Esophagus muscularis mucosa (tissue), 4 donors: Measurements from ENCODE around the gene LMO7. TPM values are rescaled to one million over a fixed set of nuclear protein-coding genes. Genes with fewer than 3 reads are reported as not detected.

Source experiments
- DNase-seq: peaks from one replicate; pipeline ENCODE4 v3.0.0-alpha.2; 2017; ENCODE audit errors: extremely low spot score
- H3K27ac ChIP-seq, 4 donors: fragments of 200-600 bp; sonication (generic); replicated peaks in 1 of 4; 1 replicate in 3 of 4; 2 replicates in 1 of 4; pipeline ENCODE4 v1.5.1; 2016 to 2019; ENCODE audit warnings: mild to moderate bottlenecking in 1 of 4
- H3K27me3 ChIP-seq, 4 donors: fragments of 200-600 bp; sonication (generic); one replicate each; pipeline versions ENCODE4 v1.5.1 to v1.6.0; 2016 to 2019
- H3K36me3 ChIP-seq, 4 donors: fragments of 200-600 bp; sonication (generic); one replicate each; pipeline ENCODE4 v1.5.1; 2016 to 2019
- H3K4me1 ChIP-seq, 4 donors: fragments of 200-600 bp; sonication (generic); one replicate each; pipeline ENCODE4 v1.5.1; 2016 to 2019
- H3K4me3 ChIP-seq, 4 donors: fragments of 200-600 bp; sonication (generic); 1 replicate in 2 of 4; 2 replicates in 2 of 4; pipeline ENCODE4 v1.5.1; 2016 to 2019; ENCODE audit warnings: mild to moderate bottlenecking in 4 of 4, moderate library complexity in 1 of 4
- H3K9me3 ChIP-seq, 4 donors: fragments of 200-600 bp; sonication (generic); 1 replicate in 3 of 4; 2 replicates in 1 of 4; pipeline ENCODE4 v1.5.1; 2016 to 2019
- CTCF ChIP-seq, 3 experiments: fragments of 200-600 bp in 2 of 3; fragments of 450-650 bp in 1 of 3; sonication (generic) in 2 of 3; IDR thresholded peaks; one replicate each; pipeline ENCODE4 v1.5.1; 2017 to 2019; ENCODE audit warnings: antibody characterized with exemption in 3 of 3, mild to moderate bottlenecking in 2 of 3, moderate library complexity in 1 of 3
- EP300 ChIP-seq: sonication (generic); formaldehyde crosslinking; IDR thresholded peaks from one replicate; pipeline ENCODE4 v1.6.1; 2017; ENCODE audit warnings: antibody characterized with exemption
- POLR2A ChIP-seq: fragments of 450-650 bp; IDR thresholded peaks from one replicate; pipeline ENCODE4 v1.6.1; 2017; ENCODE audit warnings: antibody characterized with exemption, moderate library complexity, mild to moderate bottlenecking, low read depth
- POLR2AphosphoS5 ChIP-seq, 2 donors: sonication (generic); formaldehyde crosslinking; IDR thresholded peaks; one replicate each; pipeline ENCODE4 v1.6.1; 2017; ENCODE audit warnings: antibody characterized with exemption in 2 of 2
- WGBS: methylation state at CpG from one replicate; pipeline ENCODE4 v1.1.5; 2018; 5-methylcytosine and 5-hydroxymethylcytosine counted together
- intact Hi-C: fragments of 100-400 bp; cut with DNase I; formaldehyde crosslinking; loops from one replicate; pipeline ENCODE4 v1.15.1; 2023
- total RNA-seq, 4 donors: library from RNA; depleted of rRNA; stranded (reverse); fragments of >200 nt; gene quantifications; one replicate each; pipeline versions ENCODE4 v1.1.0 to v1.2.1, GENCODE V29; 2016

Gene LMO7
- total RNA-seq, 4 donors from 2014 or later, result 11.4 to 17.8 (median 14.7) TPM

DNA sequence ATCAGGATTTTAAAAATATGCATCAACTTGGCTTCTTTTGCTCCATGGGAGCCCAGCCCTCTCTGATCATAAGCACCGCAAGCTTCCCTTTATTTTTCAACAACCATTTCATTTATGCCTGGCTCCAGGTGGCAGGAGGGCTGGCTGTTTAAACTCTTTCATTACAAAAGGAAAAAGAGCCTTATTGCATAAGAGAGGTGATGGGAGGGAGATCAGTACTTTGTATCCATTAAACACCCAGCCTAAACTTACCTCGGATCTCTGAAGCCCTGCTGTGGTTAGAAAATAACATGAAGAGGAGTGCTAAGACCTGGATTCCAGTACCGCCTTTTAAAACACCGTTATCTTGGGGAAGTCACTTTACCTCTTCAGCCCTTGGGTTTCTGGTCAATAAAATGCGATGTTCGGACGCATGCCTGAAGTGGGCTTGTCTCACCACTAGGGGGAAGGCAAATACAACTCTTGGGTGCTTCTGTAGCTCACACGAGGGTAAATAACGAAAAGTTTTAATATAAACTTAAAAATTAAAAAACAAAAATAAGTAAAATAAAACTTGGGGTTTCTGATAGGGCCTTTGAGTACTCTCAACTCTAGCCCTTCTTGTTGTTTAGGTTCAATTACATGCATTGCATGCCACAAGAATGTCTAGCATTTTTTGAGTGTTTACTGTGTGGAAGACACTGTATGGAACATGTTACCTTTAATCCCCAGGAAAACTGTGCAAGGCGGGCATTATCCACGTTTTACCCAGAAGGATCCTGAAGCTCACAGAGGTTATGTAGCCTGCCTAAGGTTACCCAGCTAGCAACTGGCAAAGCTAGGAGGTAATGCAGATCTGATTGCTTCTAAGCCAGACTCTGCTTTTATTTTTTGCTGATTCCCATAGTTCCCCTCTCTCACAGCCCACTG lies 240.3 kb downstream of the LMO7 start:
- Histone ChIP-seq H3K36me3 (no peaks in the 10 kb centered on the region), H3K4me3 (no peak overlapping the region), H3K27ac (no peak overlapping the region), H3K4me1 (peaks cover 0 to 19% (median 16%) of the 10 kb centered on the region in 4 donors), H3K27me3 (no peaks in the 10 kb centered on the region), H3K9me3 (no peaks in the 10 kb centered on the region)
- intact Hi-C loops, result loop anchor here (10.0 kb wide), 2 partner anchors 458 to 508 kb away; no protein-coding TSS in a partner anchor
- TF ChIP-seq POLR2A (no peak), CTCF (IDR thresholded peaks at IDR 0.05) (peak; percentile 84 to 96 (median 88)), EP300 (no peak), POLR2AphosphoS5 (IDR thresholded peaks at IDR 0.05) (peak in 1 of 2 donors; percentile 24)
- DNase-seq, result no peak
- 24% methylated on average over 11 of the region's 11 CpGs for WGBS

- no peaks in the 10 kb centered on the region for H3K27me3 ChIP-seq
- DNase-seq, result no peak
- peaks cover 0 to 18% (median 16%) of the 10 kb centered on the region in 4 donors for H3K4me1 ChIP-seq
- no peak overlapping the region for H3K4me3 ChIP-seq
- WGBS, result 95% methylated on average over 3 of the region's 3 CpGs
- TF ChIP-seq POLR2A, result no peak
- TF ChIP-seq CTCF (IDR thresholded peaks at IDR 0.05), result no peak
- TF ChIP-seq EP300, result no peak
- no peak for TF ChIP-seq POLR2AphosphoS5 (IDR thresholded peaks at IDR 0.05)
- H3K36me3 ChIP-seq, result no peaks in the 10 kb centered on the region
- no peaks in the 10 kb centered on the region for H3K9me3 ChIP-seq
- intact Hi-C loops, result loop anchor here (10.0 kb wide), 2 partner anchors 458 to 508 kb away; no protein-coding TSS in a partner anchor
- H3K27ac ChIP-seq, result no peak overlapping the region
These were observed 240.9 kb downstream of the LMO7 start for GRCh38 chr13:75877071-75877470.

GRCh38 chr13:75879656-75880055 lies 243.5 kb downstream of the LMO7 start:
- H3K4me1 ChIP-seq, result peaks cover 0 to 18% (median 16%) of the 10 kb centered on the region in 4 donors
- 90% methylated on average over 4 of the region's 4 CpGs for WGBS
- H3K36me3 ChIP-seq, result no peaks in the 10 kb centered on the region
- H3K9me3 ChIP-seq, result no peaks in the 10 kb centered on the region
- DNase-seq, result no peak
- intact Hi-C loops, result loop anchor here (10.0 kb wide), 2 partner anchors 455 to 505 kb away; no protein-coding TSS in a partner anchor
- no peaks in the 10 kb centered on the region for H3K27me3 ChIP-seq
- no peak for TF ChIP-seq POLR2AphosphoS5 (IDR thresholded peaks at IDR 0.05)
- TF ChIP-seq POLR2A, result no peak
- no peak for TF ChIP-seq CTCF (IDR thresholded peaks at IDR 0.05)
- TF ChIP-seq EP300, result no peak
- no peak overlapping the region for H3K27ac ChIP-seq
- H3K4me3 ChIP-seq, result no peak overlapping the region

DNA sequence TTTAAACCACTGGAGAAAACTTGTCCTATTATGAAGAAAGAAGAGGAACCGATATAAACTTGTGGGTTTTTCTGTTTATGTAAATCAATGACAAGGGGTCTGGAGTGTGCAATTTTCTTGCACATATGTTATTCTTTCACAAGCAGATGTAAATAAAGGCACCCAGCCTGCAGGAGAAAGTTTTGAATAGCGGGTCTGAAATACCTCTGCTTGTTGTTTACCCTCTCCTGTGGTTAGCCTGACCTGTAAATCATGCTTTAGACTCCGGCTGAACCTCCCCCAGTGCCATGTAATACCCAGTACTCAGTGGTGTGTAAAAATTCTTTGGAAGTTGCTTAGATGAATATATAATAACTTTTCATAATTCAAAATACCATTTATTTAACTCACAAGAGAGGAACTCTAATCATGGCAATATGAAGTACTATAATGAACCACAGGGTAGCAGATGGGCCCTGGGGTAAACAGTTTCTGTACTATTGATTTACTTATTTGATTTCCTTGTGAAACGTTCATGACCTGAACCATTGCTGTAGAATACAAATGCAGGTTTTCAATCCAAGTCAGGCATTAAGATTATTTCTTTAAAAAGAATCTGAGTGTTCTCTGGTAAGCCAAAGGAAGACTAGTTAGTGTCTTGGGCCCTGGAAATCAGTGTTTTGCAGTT lies 245.1 kb downstream of the LMO7 start:
- WGBS, result 68% methylated on average over 4 of the region's 4 CpGs
- no peak for TF ChIP-seq POLR2AphosphoS5 (IDR thresholded peaks at IDR 0.05)
- TF ChIP-seq CTCF (IDR thresholded peaks at IDR 0.05), result no peak
- TF ChIP-seq EP300, result no peak
- no peak for TF ChIP-seq POLR2A
- H3K9me3 ChIP-seq, result no peaks in the 10 kb centered on the region
- H3K27me3 ChIP-seq, result no peaks in the 10 kb centered on the region
- H3K4me1 ChIP-seq, result peaks cover 0 to 14% (median 11%) of the 10 kb centered on the region in 4 donors
- no peak for DNase-seq
- no peaks in the 10 kb centered on the region for H3K36me3 ChIP-seq
- H3K4me3 ChIP-seq, result no peak overlapping the region
- H3K27ac ChIP-seq, result no peak overlapping the region
- intact Hi-C loops, result no loop called here
